ENCODE measurements around the gene PIK3C2A.

PIK3C2A gene

DNA sequence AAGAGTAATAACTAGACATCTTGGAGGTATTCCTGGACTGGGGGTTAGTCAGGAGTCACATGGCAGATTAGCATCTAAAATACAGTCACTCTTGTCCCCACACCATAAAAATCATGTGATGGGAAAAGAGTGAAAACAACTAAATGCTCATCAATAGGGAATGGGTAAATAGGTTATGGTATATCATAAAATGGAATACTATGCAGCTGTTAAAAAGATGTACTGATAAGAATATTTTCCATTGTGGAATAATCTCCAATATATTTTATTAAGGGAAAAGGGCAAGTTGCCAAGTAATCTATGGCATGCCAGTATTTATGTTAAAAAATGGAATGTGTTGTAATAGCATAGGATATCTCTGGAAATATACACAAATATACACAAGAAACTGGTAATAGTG is 6.6 kb upstream of the PIK3C2A start:
- no peak overlapping the region for H3K4me3 ChIP-seq (replicated peaks; ENCODE audit: low read depth, low read length)
- TF ChIP-seq, protein P1, sequence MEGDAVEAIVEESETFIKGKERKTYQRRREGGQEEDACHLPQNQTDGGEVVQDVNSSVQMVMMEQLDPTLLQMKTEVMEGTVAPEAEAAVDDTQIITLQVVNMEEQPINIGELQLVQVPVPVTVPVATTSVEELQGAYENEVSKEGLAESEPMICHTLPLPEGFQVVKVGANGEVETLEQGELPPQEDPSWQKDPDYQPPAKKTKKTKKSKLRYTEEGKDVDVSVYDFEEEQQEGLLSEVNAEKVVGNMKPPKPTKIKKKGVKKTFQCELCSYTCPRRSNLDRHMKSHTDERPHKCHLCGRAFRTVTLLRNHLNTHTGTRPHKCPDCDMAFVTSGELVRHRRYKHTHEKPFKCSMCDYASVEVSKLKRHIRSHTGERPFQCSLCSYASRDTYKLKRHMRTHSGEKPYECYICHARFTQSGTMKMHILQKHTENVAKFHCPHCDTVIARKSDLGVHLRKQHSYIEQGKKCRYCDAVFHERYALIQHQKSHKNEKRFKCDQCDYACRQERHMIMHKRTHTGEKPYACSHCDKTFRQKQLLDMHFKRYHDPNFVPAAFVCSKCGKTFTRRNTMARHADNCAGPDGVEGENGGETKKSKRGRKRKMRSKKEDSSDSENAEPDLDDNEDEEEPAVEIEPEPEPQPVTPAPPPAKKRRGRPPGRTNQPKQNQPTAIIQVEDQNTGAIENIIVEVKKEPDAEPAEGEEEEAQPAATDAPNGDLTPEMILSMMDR (IDR thresholded peaks at IDR 0.05; ENCODE audit: low read length, missing control alignments) = no peak
- DNase-seq (ENCODE audit: low read depth) = no peak

DNA sequence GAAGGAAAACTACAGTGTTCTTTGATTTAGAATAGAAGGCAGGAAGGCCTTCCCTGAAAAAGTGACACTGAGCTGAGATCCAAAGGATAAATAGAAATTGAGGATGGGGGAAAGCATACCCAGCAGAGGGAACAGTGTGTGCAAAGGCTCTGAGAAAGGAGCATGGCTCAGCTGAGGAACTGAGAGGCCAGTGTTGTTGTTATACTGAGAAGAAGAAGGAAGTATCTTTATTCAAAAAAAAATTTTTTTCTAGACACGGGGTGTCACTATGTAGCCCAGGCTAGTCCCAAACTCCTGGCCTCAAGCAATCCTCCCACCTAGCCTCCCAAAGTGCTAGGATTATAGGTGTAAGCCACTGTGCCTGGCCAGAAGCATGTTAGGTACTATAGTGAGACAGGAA is 3.5 kb upstream of the PIK3C2A start:
- H3K4me3 ChIP-seq (replicated peaks; ENCODE audit: low read depth, low read length) = no peak overlapping the region
- TF ChIP-seq, protein P1 (IDR thresholded peaks at IDR 0.05; ENCODE audit: low read length, missing control alignments) = no peak
- DNase-seq (ENCODE audit: low read depth) = no peak

DNA sequence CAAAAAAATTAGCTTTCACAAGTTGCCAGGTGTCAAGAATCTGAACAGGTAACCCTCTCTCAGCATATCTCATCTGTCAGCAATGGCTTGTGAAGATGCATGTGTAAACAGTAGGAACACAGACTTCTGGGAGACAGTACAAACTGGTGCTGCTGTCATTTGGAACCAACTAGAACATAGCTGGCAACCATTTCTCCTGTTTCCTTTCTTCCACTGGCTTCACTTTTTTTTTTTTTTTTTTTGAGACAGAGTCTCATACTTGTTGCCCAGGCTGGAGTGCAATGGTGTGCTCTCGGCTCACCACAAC is 2.1 kb upstream of the PIK3C2A start:
- peak; percentile 13 for DNase-seq (ENCODE audit: low read depth)
- TF ChIP-seq, protein P1 (IDR thresholded peaks at IDR 0.05; ENCODE audit: low read length, missing control alignments) = no peak
- H3K4me3 ChIP-seq (replicated peaks; ENCODE audit: low read depth, low read length) = peak overlapping the region; percentile 95

DNA sequence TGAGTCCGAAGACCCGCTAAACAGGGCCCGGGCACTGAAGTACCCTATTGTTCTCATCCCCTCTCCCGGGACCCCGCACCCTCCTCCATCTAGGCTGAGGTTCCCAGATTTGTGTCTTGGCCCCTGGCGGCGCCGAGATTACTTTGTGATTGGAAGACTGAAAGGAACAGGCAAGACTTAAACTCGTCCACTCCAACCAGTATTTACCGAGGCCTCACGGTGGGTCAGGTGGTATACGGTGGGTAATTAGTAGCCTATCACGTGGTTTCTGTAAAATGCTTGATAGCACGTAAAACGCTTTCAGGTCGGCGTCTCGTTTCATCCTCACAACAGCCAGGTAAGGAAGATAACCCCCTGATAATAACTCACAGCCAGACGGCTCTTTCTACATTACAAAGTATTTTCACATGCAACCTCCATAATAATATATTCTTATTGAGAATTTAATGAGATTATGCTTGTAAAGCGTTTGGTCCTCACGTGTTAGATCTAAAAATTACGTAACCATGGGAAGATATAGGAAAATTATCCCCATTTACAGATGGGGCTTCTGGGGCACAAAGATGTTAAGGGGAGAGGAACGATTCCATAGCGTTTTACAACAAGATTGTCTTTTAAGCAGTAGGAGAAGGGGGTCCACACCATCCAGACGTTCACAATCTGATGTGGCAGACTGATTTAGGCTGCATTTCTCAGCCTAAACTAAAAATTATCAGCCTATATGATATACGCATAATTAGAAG is 642 bp upstream of the PIK3C2A start:
- TF ChIP-seq, protein P1 (IDR thresholded peaks at IDR 0.05; ENCODE audit: low read length, missing control alignments) = no peak
- peak overlapping the region; percentile 95 for H3K4me3 ChIP-seq (replicated peaks; ENCODE audit: low read depth, low read length)
- peak; percentile 77 for DNase-seq (ENCODE audit: low read depth)

DNA sequence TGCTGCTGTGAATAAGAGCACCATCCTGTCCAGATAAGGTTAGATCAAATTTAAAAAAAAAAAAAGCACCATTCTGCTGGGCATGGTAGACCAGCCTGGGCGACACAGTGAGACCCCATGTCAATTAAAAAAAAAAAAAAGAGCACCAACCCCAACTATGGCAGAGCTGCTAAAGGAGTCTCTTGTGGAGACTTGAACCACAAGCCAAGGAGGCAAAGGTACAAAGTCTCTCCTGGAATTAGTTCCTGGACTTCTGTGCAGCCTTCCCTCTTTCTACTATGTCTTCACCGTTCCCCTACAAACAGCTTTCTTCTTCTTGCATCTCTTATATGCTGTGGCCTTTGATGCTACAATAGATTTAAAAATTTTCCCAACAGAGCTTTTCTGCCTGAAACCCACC is 1.3 kb downstream of the PIK3C2A start:
- H3K4me3 ChIP-seq (replicated peaks; ENCODE audit: low read depth, low read length) = peak overlapping the region; percentile 95

DNA sequence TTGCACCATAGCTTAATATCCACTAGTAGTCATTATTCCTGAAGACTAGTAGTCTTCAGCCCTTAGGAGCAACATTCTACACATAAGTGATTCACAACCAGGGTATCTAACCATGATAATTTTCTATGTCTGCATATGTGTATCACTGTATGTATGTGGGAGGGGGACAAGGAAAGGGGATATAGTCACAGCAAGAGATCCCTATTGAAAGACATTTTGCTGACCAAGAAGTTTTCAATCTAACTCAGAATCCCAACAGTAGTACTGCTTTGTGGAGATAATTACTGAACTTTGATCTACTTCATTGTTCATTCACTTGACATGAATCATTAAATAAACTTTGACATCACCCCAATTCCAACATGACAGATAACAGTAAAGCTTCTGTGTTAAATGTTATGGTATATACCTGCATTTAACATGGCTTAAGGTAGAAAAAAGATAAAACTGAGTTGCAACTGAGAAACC is 10.3 kb downstream of the PIK3C2A start:
- DNase-seq (ENCODE audit: low read depth) = peak; percentile 11
- no peak overlapping the region for H3K4me3 ChIP-seq (replicated peaks; ENCODE audit: low read depth, low read length)
- TF ChIP-seq, protein P1 (IDR thresholded peaks at IDR 0.05; ENCODE audit: low read length, missing control alignments) = no peak

More for the DNA sequence above, 1.3 kb downstream of the PIK3C2A start:
- no peak for DNase-seq (ENCODE audit: low read depth)
- TF ChIP-seq, protein P1 (IDR thresholded peaks at IDR 0.05; ENCODE audit: low read length, missing control alignments) = no peak

DNA sequence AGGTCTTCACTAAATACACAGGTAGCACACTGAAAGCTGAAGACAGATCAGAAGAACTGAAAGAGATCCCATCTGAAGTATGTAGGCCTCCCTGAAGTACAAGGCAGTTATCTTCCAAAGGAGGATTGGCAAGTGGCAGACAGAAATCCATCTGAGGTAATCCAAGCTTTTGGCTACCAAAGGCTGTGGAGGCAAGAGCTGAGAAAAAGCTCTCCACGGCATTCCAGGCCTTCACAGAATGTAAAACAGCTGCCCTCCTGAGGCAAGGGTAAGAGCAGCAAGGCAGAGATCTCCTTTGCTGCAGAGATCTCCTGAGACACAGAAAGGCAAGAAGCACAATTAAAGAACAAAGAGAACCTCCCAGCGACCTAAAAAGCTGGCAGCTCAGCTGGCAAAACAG is 19.1 kb downstream of the PIK3C2A start:
- peak; percentile 10 for DNase-seq (ENCODE audit: low read depth)
- TF ChIP-seq, protein P1 (IDR thresholded peaks at IDR 0.05; ENCODE audit: low read length, missing control alignments) = no peak
- H3K4me3 ChIP-seq (replicated peaks; ENCODE audit: low read depth, low read length) = no peak overlapping the region
